Transverse colon (tissue), 4 donors: Measurements from ENCODE around the gene CD9. TPM values are rescaled to one million over a fixed set of nuclear protein-coding genes. Genes with fewer than 3 reads are reported as not detected.

Source experiments
- DNase-seq: peaks from one replicate; pipeline ENCODE4 v3.0.0-alpha.2; 2019
- H3K27ac ChIP-seq, 4 donors: fragments of 200-600 bp; sonication (generic); 2 replicates each; pipeline ENCODE4 v1.5.1; 2016 to 2018; ENCODE audit warnings: inconsistent platforms in 4 of 4
- H3K27me3 ChIP-seq: fragments of 200-600 bp; sonication (generic); 2 replicates; pipeline ENCODE4 v1.5.1; 2017; ENCODE audit warnings: inconsistent platforms
- H3K36me3 ChIP-seq, 4 donors: fragments of 200-600 bp; sonication (generic); 2 replicates each; pipeline ENCODE4 v1.5.1; 2017 to 2019; ENCODE audit warnings: inconsistent platforms in 4 of 4
- H3K4me1 ChIP-seq, 4 donors: fragments of 200-600 bp; sonication (generic); 2 replicates each; pipeline ENCODE4 v1.5.1; 2017 to 2020; ENCODE audit warnings: inconsistent platforms in 4 of 4
- H3K4me3 ChIP-seq, 4 donors: fragments of 200-600 bp; sonication (generic); 1 replicate in 1 of 4; 2 replicates in 3 of 4; pipeline versions ENCODE4 v1.5.1 to v1.6.1; 2017 to 2019; ENCODE audit warnings: inconsistent platforms in 4 of 4
- H3K9me3 ChIP-seq, 2 donors: fragments of 200-600 bp; sonication (generic); 2 replicates each; pipeline ENCODE4 v1.5.1; 2017 to 2019; ENCODE audit warnings: inconsistent platforms in 2 of 2
- CTCF ChIP-seq, 5 experiments: fragments of 200-600 bp in 3 of 5; fragments of 450-650 bp in 2 of 5; sonication (generic) in 3 of 5; IDR thresholded peaks; 1 replicate in 2 of 5; 2 replicates in 3 of 5; pipeline ENCODE4 v1.5.1; 2016 to 2017; ENCODE audit warnings: antibody characterized with exemption in 5 of 5, inconsistent platforms in 3 of 5, mild to moderate bottlenecking in 2 of 5, moderate library complexity in 1 of 5
- EP300 ChIP-seq: sonication (generic); formaldehyde crosslinking; IDR thresholded peaks from one replicate; pipeline ENCODE4 v1.6.1; 2017; ENCODE audit warnings: antibody characterized with exemption, low read depth
- POLR2A ChIP-seq: fragments of 450-650 bp; IDR thresholded peaks from one replicate; pipeline ENCODE4 v1.6.1; 2016; ENCODE audit warnings: antibody characterized with exemption, mild to moderate bottlenecking, moderate library complexity
- POLR2AphosphoS5 ChIP-seq, 3 donors: sonication (generic); formaldehyde crosslinking; IDR thresholded peaks; one replicate each; pipeline ENCODE4 v1.6.1; 2016; ENCODE audit warnings: antibody characterized with exemption in 3 of 3
- WGBS, 2 donors: methylation state at CpG; one replicate each; pipeline ENCODE4 v1.1.5; 2018; ENCODE audit warnings: low coverage in 1 of 2; 5-methylcytosine and 5-hydroxymethylcytosine counted together
- in situ Hi-C, 4 donors: fragments of 200-750 bp; cut with MboI; loops; one replicate each; pipeline versions ENCODE4 v1.15.0 to v1.15.1; 2017; ENCODE audit warnings: low sequenced_read_pairs in 3 of 4, low pct_ligation_motif_present in 1 of 4, low pct_unique_long_range_greater_than_20kb in 1 of 4
- intact Hi-C: fragments of 100-400 bp; cut with DNase I; formaldehyde crosslinking; loops from one replicate; pipeline ENCODE4 v1.15.1; 2023; ENCODE audit warnings: low total_unique reads
- total RNA-seq, 4 donors: library from RNA; depleted of rRNA; stranded (reverse); fragments of >200 nt; gene quantifications; one replicate each; pipeline ENCODE4 v1.1.0, GENCODE V29; 2016

CD9 gene
- total RNA-seq, 4 donors from 2014 or later, result 207 to 668 (median 481) TPM

GRCh38 chr12:6226002-6226678 is 25.9 kb downstream of the CD9 start:
- TF ChIP-seq EP300 (peak; percentile 70), POLR2A (no peak), CTCF (IDR thresholded peaks at IDR 0.05) (no peak), POLR2AphosphoS5 (IDR thresholded peaks at IDR 0.05) (peak; percentile 58 to 69 (median 60))
- peaks cover 87 to 100% (median 99%) of the 10 kb centered on the region in 4 donors for H3K4me1 ChIP-seq
- peak overlapping the region; percentile 93 to 97 (median 95) for H3K27ac ChIP-seq
- in situ Hi-C loops, result no loop called here
- 4 to 12% methylated on average over 5 to 12 of the region's 12 CpGs for WGBS, 2 donors
- H3K27me3 ChIP-seq, result no peaks in the 10 kb centered on the region
- no peaks in the 10 kb centered on the region for H3K9me3 ChIP-seq
- peak; percentile 63 for DNase-seq
- no peaks in the 10 kb centered on the region for H3K36me3 ChIP-seq
- H3K4me3 ChIP-seq, result peak overlapping the region in 1 of 4 donors; percentile 20
- intact Hi-C loops, result no loop called here

- Histone ChIP-seq H3K4me1 (peaks cover 92 to 100% (median 99%) of the 10 kb centered on the region in 4 donors), H3K4me3 (peak overlapping the region in 1 of 4 donors; percentile 20), H3K27ac (peak overlapping the region; percentile 93 to 97 (median 95)), H3K36me3 (no peaks in the 10 kb centered on the region), H3K9me3 (no peaks in the 10 kb centered on the region), H3K27me3 (no peaks in the 10 kb centered on the region)
- TF ChIP-seq CTCF (IDR thresholded peaks at IDR 0.05), result no peak
- no peak for TF ChIP-seq POLR2A
- TF ChIP-seq POLR2AphosphoS5 (IDR thresholded peaks at IDR 0.05), result peak in 1 of 3 donors; percentile 43
- TF ChIP-seq EP300, result no peak
- WGBS, 2 donors, result 25 to 39% methylated on average over 10 of the region's 10 CpGs
- in situ Hi-C loops (no loop called here), intact Hi-C loops (no loop called here)
- peak; percentile 66 for DNase-seq
These were observed 26.5 kb downstream of the CD9 start for GRCh38 chr12:6226679-6227051.

- H3K27me3 ChIP-seq, result no peaks in the 10 kb centered on the region
- TF ChIP-seq CTCF (IDR thresholded peaks at IDR 0.05), result no peak
- peak in 2 of 3 donors; percentile 30 to 57 for TF ChIP-seq POLR2AphosphoS5 (IDR thresholded peaks at IDR 0.05)
- TF ChIP-seq POLR2A, result peak; percentile 32
- H3K27ac ChIP-seq, result peak overlapping the region; percentile 93 to 97 (median 95)
- H3K4me1 ChIP-seq, result peaks cover 96 to 100% (median 100%) of the 10 kb centered on the region in 4 donors
- in situ Hi-C loops, result no loop called here
- H3K4me3 ChIP-seq, result no peak overlapping the region
- H3K36me3 ChIP-seq, result no peaks in the 10 kb centered on the region
- no peaks in the 10 kb centered on the region for H3K9me3 ChIP-seq
- intact Hi-C loops, result no loop called here
- WGBS, 2 donors, result 33% methylated on average over 9 of the region's 9 CpGs; no CpG with 5 or more reads in 1 of the 2 donors
- DNase-seq, result peak; percentile 69
These were observed 28.5 kb downstream of the CD9 start for GRCh38 chr12:6228535-6229223.
